ENCODE results near the gene TRPC3. TPM values are rescaled to one million over a fixed set of nuclear protein-coding genes. Genes with fewer than 3 reads are reported as not detected.

Gene TRPC3
- total and polyA plus RNA-seq, 4 donors, result 0.06 to 0.33 (median 0.09) TPM

DNA sequence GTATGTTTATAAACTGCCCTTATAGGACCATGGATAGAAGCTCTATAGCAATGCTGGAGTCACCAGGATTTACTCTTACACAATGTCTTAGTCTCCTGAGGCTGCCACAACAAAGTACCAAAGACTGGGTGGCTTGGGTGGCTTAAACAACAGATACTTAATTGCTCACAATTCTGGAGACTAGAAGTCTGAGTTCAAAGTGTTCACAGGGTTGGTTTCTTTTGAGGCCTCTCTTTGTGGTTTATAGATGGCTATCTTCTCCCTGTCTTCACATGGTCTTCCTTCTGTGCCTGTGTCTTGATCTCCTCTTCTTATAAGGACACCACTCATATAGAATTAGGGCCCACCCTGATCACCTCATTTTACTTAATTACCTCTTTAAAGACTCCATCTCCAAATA is 2.0 kb upstream of the TRPC3 start:
- H3K27me3 ChIP-seq (ENCODE audit: control insufficient read depth in 4 of 4, insufficient read depth in 4 of 4, low read length in 3 of 4), result peaks cover 0 to 20% (median 6%) of the 10 kb centered on the region in 4 donors
- H3K9ac ChIP-seq (ENCODE audit: low read depth in 1 of 2, low read length in 2 of 2), result no peak overlapping the region
- no peaks in the 10 kb centered on the region for H3K9me3 ChIP-seq (ENCODE audit: control insufficient read depth in 4 of 4, low read length in 3 of 4)
- H3K4me3 ChIP-seq (ENCODE audit: low read depth in 1 of 3, low read length in 3 of 3), result no peak overlapping the region
- peaks cover 8 to 18% (median 14%) of the 10 kb centered on the region in 4 donors for H3K4me1 ChIP-seq (ENCODE audit: control insufficient read depth in 4 of 4, insufficient read depth in 4 of 4, low read length in 3 of 4)
- TF ChIP-seq GABPA (IDR thresholded peaks at IDR 0.05 in 1 of 2, conservative IDR thresholded peaks at IDR 0.05 in 1 of 2) (no peak), HNF4A (conservative IDR thresholded peaks at IDR 0.05) (no peak), NR2F2 (IDR thresholded peaks at IDR 0.05) (no peak), JUND (IDR thresholded peaks at IDR 0.05) (no peak), FOXA1 (IDR thresholded peaks at IDR 0.05) (no peak), YY1 (IDR thresholded peaks at IDR 0.05) (no peak), TAF1 (conservative IDR thresholded peaks at IDR 0.05) (no peak), EGR1 (IDR thresholded peaks at IDR 0.05; ENCODE audit: low read depth in 2 of 2) (no peak), SP1 (IDR thresholded peaks at IDR 0.05) (no peak), FOXA2 (IDR thresholded peaks at IDR 0.05) (no peak), HNF4G (IDR thresholded peaks at IDR 0.05) (no peak)
- TF ChIP-seq, protein P1, sequence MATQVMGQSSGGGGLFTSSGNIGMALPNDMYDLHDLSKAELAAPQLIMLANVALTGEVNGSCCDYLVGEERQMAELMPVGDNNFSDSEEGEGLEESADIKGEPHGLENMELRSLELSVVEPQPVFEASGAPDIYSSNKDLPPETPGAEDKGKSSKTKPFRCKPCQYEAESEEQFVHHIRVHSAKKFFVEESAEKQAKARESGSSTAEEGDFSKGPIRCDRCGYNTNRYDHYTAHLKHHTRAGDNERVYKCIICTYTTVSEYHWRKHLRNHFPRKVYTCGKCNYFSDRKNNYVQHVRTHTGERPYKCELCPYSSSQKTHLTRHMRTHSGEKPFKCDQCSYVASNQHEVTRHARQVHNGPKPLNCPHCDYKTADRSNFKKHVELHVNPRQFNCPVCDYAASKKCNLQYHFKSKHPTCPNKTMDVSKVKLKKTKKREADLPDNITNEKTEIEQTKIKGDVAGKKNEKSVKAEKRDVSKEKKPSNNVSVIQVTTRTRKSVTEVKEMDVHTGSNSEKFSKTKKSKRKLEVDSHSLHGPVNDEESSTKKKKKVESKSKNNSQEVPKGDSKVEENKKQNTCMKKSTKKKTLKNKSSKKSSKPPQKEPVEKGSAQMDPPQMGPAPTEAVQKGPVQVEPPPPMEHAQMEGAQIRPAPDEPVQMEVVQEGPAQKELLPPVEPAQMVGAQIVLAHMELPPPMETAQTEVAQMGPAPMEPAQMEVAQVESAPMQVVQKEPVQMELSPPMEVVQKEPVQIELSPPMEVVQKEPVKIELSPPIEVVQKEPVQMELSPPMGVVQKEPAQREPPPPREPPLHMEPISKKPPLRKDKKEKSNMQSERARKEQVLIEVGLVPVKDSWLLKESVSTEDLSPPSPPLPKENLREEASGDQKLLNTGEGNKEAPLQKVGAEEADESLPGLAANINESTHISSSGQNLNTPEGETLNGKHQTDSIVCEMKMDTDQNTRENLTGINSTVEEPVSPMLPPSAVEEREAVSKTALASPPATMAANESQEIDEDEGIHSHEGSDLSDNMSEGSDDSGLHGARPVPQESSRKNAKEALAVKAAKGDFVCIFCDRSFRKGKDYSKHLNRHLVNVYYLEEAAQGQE (IDR thresholded peaks at IDR 0.05), result no peak
- TF ChIP-seq, protein P2, sequence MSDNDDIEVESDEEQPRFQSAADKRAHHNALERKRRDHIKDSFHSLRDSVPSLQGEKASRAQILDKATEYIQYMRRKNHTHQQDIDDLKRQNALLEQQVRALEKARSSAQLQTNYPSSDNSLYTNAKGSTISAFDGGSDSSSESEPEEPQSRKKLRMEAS (IDR thresholded peaks at IDR 0.05), result no peak
- TF ChIP-seq, protein P3, sequence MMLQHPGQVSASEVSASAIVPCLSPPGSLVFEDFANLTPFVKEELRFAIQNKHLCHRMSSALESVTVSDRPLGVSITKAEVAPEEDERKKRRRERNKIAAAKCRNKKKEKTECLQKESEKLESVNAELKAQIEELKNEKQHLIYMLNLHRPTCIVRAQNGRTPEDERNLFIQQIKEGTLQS (IDR thresholded peaks at IDR 0.05), result no peak
- TF ChIP-seq, protein P4, sequence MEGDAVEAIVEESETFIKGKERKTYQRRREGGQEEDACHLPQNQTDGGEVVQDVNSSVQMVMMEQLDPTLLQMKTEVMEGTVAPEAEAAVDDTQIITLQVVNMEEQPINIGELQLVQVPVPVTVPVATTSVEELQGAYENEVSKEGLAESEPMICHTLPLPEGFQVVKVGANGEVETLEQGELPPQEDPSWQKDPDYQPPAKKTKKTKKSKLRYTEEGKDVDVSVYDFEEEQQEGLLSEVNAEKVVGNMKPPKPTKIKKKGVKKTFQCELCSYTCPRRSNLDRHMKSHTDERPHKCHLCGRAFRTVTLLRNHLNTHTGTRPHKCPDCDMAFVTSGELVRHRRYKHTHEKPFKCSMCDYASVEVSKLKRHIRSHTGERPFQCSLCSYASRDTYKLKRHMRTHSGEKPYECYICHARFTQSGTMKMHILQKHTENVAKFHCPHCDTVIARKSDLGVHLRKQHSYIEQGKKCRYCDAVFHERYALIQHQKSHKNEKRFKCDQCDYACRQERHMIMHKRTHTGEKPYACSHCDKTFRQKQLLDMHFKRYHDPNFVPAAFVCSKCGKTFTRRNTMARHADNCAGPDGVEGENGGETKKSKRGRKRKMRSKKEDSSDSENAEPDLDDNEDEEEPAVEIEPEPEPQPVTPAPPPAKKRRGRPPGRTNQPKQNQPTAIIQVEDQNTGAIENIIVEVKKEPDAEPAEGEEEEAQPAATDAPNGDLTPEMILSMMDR (IDR thresholded peaks at IDR 0.05; ENCODE audit: low read depth, low read length, missing input control), result no peak
- H3K36me3 ChIP-seq (ENCODE audit: control insufficient read depth in 4 of 4, insufficient read depth in 3 of 4, low read depth in 1 of 4, low read length in 3 of 4), result no peaks in the 10 kb centered on the region
- no peak for DNase-seq (ENCODE audit: low spot score)
- H3K27ac ChIP-seq (ENCODE audit: low read depth in 1 of 2, low read length in 2 of 2), result no peak overlapping the region

DNA sequence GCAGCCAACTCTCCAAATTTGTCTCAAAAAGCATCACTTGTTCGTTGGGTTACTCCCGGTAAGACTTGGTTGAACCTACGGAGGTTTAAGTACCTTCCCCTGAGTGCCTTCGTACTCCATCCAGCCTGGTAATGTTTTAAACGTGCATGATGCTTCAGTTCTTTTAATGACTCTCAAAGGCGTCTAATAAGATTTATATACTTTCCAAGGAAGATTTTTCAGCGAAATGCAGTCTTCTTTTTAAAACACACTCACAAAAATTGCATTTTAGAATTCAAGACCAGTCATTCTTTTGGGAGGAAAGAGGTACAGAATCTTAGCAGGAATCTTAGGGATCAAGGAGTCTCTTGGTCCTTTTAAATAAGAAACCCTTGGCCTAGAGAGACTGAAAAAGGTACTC is 430 bp upstream of the TRPC3 start:
- TF ChIP-seq, protein P3 (IDR thresholded peaks at IDR 0.05), result no peak
- TF ChIP-seq TAF1 (conservative IDR thresholded peaks at IDR 0.05) (no peak), NR2F2 (IDR thresholded peaks at IDR 0.05) (no peak), GABPA (IDR thresholded peaks at IDR 0.05 in 1 of 2, conservative IDR thresholded peaks at IDR 0.05 in 1 of 2) (no peak), HNF4A (conservative IDR thresholded peaks at IDR 0.05) (no peak), EGR1 (IDR thresholded peaks at IDR 0.05; ENCODE audit: low read depth in 2 of 2) (no peak), FOXA1 (IDR thresholded peaks at IDR 0.05) (no peak)
- WGBS, result 42% methylated on average over 7 of the region's 7 CpGs
- no peak overlapping the region for H3K27ac ChIP-seq (ENCODE audit: low read depth in 1 of 2, low read length in 2 of 2)
- H3K27me3 ChIP-seq (ENCODE audit: control insufficient read depth in 4 of 4, insufficient read depth in 4 of 4, low read length in 3 of 4), result peaks cover 0 to 20% (median 7%) of the 10 kb centered on the region in 4 donors
- H3K9ac ChIP-seq (ENCODE audit: low read depth in 1 of 2, low read length in 2 of 2), result no peak overlapping the region
- DNase-seq (ENCODE audit: low spot score), result no peak
- peaks cover 8 to 18% (median 14%) of the 10 kb centered on the region in 4 donors for H3K4me1 ChIP-seq (ENCODE audit: control insufficient read depth in 4 of 4, insufficient read depth in 4 of 4, low read length in 3 of 4)
- no peak overlapping the region for H3K4me3 ChIP-seq (ENCODE audit: low read depth in 1 of 3, low read length in 3 of 3)
- H3K9me3 ChIP-seq (ENCODE audit: control insufficient read depth in 4 of 4, low read length in 3 of 4), result no peaks in the 10 kb centered on the region
- no peaks in the 10 kb centered on the region for H3K36me3 ChIP-seq (ENCODE audit: control insufficient read depth in 4 of 4, insufficient read depth in 3 of 4, low read depth in 1 of 4, low read length in 3 of 4)

All from liver (tissue), 9 donors.